ENCODE data around the gene CACNA1G. TPM values are rescaled to one million over a fixed set of nuclear protein-coding genes. Genes with fewer than 3 reads are reported as not detected.

The CACNA1G gene
- polyA plus RNA-seq, 1 donor (not counting 4 experiments of a cell fraction or from before 2014, with no cell fraction given), result 0.07 TPM

- Histone ChIP-seq H3K9ac (ENCODE audit: control insufficient read depth, extremely low read depth, insufficient read depth, low read length) (no peak overlapping the region), H3K36me3 (ENCODE audit: control insufficient read depth in 2 of 2, extremely low read depth in 1 of 2, insufficient read depth in 2 of 2, low read length in 2 of 2) (no peaks in the 10 kb centered on the region), H3K9me1 (ENCODE audit: control insufficient read depth, extremely low read depth, insufficient read depth, low read length) (no peaks in the 10 kb centered on the region), H2AFZ (ENCODE audit: control insufficient read depth, low read length) (no peak overlapping the region), H3K27me3 (ENCODE audit: control insufficient read depth, extremely low read depth, insufficient read depth, low read length) (peaks cover 39% of the 10 kb centered on the region), H3K4me3 (ENCODE audit: control insufficient read depth in 2 of 3, extremely low read depth in 1 of 3, insufficient read depth in 2 of 3, low read depth in 1 of 3, low read length in 3 of 3) (no peak overlapping the region), H3K9me3 (ENCODE audit: control insufficient read depth, low read depth, low read length) (no peaks in the 10 kb centered on the region), H3K4me2 (ENCODE audit: control insufficient read depth, extremely low read depth, insufficient read depth, low read depth, low read length) (no peak overlapping the region), H4K20me1 (ENCODE audit: control insufficient read depth, extremely low read depth, insufficient read depth, low read length) (no peaks in the 10 kb centered on the region), H3K79me2 (ENCODE audit: control insufficient read depth, insufficient read depth, low read length) (no peaks in the 10 kb centered on the region), H3K4me1 (ENCODE audit: control insufficient read depth, extremely low read depth, insufficient read depth, low read length) (peaks cover 4% of the 10 kb centered on the region), H3K27ac (ENCODE audit: control insufficient read depth, insufficient read depth, low read length) (no peak overlapping the region)
- no peak for DNase-seq (ENCODE audit: low read depth, low spot score)
- dilution Hi-C loops (cut with MboI; ENCODE audit: extremely low pct_ligation_motif_present, low sequenced_read_pairs), result no loop called here
- FAIRE-seq, result no peak
- TF ChIP-seq CTCF (optimal IDR thresholded peaks at IDR 0.05 in 1 of 3, IDR thresholded peaks at IDR 0.05 in 1 of 3, conservative IDR thresholded peaks at IDR 0.05 in 1 of 3; ENCODE audit: extremely low read depth in 1 of 3, insufficient read depth in 2 of 3, low read length in 3 of 3) (no peak), EZH2 (IDR thresholded peaks at IDR 0.05; ENCODE audit: low read length) (no peak)
Measured at GRCh38 chr17:50580646-50581045, 20.1 kb downstream of the CACNA1G start.

GRCh38 chr17:50581316-50581715 is 20.8 kb downstream of the CACNA1G start:
- dilution Hi-C loops (cut with MboI; ENCODE audit: extremely low pct_ligation_motif_present, low sequenced_read_pairs), result no loop called here
- TF ChIP-seq EZH2 (IDR thresholded peaks at IDR 0.05; ENCODE audit: low read length), result no peak
- no peak for TF ChIP-seq CTCF (optimal IDR thresholded peaks at IDR 0.05 in 1 of 3, IDR thresholded peaks at IDR 0.05 in 1 of 3, conservative IDR thresholded peaks at IDR 0.05 in 1 of 3; ENCODE audit: extremely low read depth in 1 of 3, insufficient read depth in 2 of 3, low read length in 3 of 3)
- Histone ChIP-seq H4K20me1 (ENCODE audit: control insufficient read depth, extremely low read depth, insufficient read depth, low read length) (no peaks in the 10 kb centered on the region), H3K27me3 (ENCODE audit: control insufficient read depth, extremely low read depth, insufficient read depth, low read length) (peaks cover 39% of the 10 kb centered on the region), H3K9me3 (ENCODE audit: control insufficient read depth, low read depth, low read length) (no peaks in the 10 kb centered on the region), H3K9me1 (ENCODE audit: control insufficient read depth, extremely low read depth, insufficient read depth, low read length) (no peaks in the 10 kb centered on the region), H3K79me2 (ENCODE audit: control insufficient read depth, insufficient read depth, low read length) (no peaks in the 10 kb centered on the region), H2AFZ (ENCODE audit: control insufficient read depth, low read length) (no peak overlapping the region), H3K4me2 (ENCODE audit: control insufficient read depth, extremely low read depth, insufficient read depth, low read depth, low read length) (no peak overlapping the region), H3K9ac (ENCODE audit: control insufficient read depth, extremely low read depth, insufficient read depth, low read length) (no peak overlapping the region), H3K4me3 (ENCODE audit: control insufficient read depth in 2 of 3, extremely low read depth in 1 of 3, insufficient read depth in 2 of 3, low read depth in 1 of 3, low read length in 3 of 3) (no peak overlapping the region), H3K27ac (ENCODE audit: control insufficient read depth, insufficient read depth, low read length) (no peak overlapping the region), H3K4me1 (ENCODE audit: control insufficient read depth, extremely low read depth, insufficient read depth, low read length) (peaks cover 4% of the 10 kb centered on the region), H3K36me3 (ENCODE audit: control insufficient read depth in 2 of 2, extremely low read depth in 1 of 2, insufficient read depth in 2 of 2, low read length in 2 of 2) (no peaks in the 10 kb centered on the region)
- DNase-seq (ENCODE audit: low read depth, low spot score) (no peak), FAIRE-seq (no peak)
